HPDE6-E6E7 (cell line): ENCODE results near the gene CENPE.

Experiments
- DNase-seq: peaks from one replicate; pipeline ENCODE4 v3.0.0; 2011; ENCODE audit warnings: missing footprints; ENCODE audit errors: extremely low spot score

Gene CENPE

GRCh38 chr4:103136671-103137445 lies 61.3 kb downstream of the CENPE start:
- no peak for DNase-seq

GRCh38 chr4:103129174-103129573 lies 69.0 kb downstream of the CENPE start:
- DNase-seq, result no peak

DNA sequence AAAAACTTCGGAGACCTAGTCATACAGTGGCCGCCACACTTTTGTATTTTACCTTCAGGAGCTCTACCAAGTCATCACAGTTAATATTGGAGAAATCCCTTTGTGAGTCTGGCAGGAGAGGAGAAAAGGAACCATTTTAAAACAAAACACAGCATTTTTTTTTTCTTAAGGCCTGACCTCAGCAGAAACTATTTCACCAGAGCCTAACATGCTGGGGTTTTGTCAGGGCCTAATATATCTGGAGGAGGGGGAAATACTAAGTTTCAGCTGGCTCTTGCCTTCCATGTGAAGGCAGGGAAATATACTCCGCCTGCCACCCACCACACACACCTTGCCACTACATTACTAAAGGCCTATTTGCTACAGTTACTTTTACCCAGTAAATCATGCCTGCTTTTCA lies 72.0 kb downstream of the CENPE start:
- no peak for DNase-seq

- no peak for DNase-seq
Measured at GRCh38 chr4:103123114-103123513, 75.0 kb downstream of the CENPE start.

- no peak for DNase-seq
Measured at GRCh38 chr4:103118166-103118565, 80.0 kb downstream of the CENPE start.

GRCh38 chr4:103111598-103111997 lies 86.5 kb downstream of the CENPE start:
- no peak for DNase-seq

GRCh38 chr4:103108542-103108941 lies 89.6 kb downstream of the CENPE start:
- no peak for DNase-seq

- DNase-seq, result no peak
Measured at GRCh38 chr4:103105558-103106356, 92.4 kb downstream of the CENPE start.

DNA sequence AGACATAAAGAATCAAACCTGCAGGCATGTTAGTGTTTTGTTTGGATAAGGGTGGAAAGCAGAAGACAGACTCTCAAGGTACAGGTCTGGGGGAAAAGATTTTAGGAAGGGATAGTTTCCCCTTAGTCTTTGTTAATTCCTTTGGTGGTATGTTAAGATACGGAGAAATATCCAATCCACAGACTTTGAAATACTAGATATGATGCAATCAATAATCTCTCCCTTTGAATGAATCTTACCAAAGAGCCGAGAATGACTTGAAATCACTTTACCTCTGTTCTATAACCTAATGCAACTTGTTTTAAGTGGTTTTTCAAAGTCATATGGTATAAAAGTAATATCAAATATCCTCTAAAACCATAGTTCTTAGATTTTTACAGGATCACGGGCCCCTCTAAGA lies 93.3 kb downstream of the CENPE start:
- DNase-seq, result no peak

- DNase-seq, result no peak
Measured at GRCh38 chr4:103100691-103101090, 97.5 kb downstream of the CENPE start.

DNA sequence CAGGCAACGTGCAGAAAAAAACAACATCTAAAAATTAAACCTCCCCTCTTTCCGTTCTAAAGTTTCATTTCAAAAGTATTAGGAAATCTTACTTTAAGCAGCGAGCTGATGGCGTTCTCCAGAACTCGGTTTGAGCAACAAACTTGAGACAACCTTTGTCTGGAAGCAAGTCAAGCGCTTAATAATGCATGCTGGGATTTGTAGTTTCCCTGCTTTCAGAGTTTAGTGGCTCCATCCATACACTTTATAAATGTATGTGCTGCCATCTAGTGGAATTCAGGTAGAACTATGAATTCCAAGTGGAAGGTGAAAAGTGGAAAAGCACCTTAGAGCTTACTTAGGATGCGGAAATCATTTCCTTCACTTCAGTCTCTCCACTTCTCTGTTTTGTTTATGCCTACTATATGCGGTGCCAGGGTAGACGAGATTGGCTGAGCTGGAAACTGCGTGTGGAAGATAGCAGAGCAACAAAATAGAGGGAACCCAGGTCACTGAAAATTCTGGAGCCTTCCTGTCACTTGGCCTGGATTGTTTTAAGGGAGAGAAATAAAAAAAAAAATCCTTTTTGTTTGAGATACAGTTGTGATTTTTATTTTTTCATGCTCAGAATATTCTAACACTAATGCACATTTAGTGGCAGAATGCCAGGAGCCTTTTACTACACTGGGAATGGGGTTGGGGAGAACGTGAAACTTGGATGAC lies 98.3 kb downstream of the CENPE start, which contains the start of gene BDH2:
TSS of gene BDH2 (minus strand) at position 144 of the 702 bp plus-strand sequence. CDS start 3,580 bp downstream, outside the sequence.
- peak; percentile 76 for DNase-seq

DNA sequence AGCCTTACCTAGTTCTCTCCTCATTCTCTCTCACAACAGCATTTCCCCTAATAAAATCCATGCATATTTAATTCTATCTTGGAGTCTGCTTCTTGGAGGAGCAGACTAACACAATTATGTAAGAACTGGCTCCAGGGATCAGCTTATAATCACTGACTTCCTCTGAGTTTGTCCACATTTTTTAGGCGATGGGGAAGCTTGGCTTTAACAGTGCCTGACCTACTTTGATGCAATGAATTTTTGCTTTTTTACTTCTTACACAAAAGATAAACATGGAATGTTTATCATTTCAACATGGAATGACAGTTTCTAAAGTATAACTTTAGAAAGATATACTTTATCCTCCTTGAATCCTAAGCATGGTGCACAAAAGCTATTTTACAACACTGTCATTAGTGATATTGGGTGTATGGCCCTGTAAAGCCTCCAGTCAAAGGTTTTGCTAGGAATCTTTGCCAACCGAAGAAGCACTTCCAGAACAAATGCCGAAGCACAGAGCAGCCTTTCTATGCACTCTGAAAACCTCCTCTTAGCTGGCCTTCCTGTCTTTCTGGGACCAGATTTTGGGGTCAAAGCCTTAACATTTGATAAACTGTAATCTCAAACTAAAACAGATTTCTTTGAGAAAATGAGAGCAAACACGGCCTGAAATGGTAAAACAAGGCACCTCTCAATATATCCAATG lies 99.2 kb downstream of the CENPE start:
- no peak for DNase-seq

GRCh38 chr4:103098341-103098740 lies 99.8 kb downstream of the CENPE start:
- DNase-seq, result no peak

- no peak for DNase-seq
Measured at GRCh38 chr4:103097112-103097511, 101.0 kb downstream of the CENPE start.

DNA sequence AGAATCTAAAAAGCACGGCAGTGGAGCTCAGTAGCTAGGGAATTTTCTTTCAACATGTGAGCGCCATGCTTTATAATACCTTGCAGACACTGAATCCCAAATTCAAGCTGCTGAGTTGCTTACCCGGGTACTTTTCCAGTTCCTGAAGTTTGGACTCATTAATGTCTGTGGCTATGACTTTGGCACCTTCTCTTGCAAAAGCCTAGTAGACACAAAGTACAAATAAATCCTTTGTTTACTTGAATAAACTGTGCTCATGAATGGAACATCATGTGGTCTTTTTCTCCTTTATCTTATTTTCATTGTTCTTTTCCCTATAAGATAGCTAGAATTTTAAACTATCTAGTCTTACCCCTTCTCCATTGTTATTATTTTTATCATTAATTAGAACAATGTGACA lies 103.1 kb downstream of the CENPE start:
- no peak for DNase-seq

DNA sequence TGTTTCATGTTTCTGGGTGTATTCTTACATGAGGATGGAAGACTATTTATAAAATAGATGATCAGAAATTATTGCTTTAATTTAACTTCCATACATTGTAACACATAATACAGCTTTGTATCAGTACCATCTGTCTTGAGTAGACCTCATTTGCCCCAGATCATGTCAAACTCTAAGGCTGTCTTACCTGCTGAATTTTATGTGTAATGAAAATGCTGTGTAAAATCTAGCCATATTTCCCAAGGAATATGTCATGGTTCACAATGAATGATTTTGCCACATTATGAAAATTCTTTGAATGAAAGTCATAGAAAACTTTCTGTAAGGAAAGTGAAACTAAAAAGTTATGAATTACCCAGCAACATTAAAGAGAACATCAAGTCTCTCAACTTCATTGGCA lies 105.9 kb downstream of the CENPE start:
- no peak for DNase-seq

DNA sequence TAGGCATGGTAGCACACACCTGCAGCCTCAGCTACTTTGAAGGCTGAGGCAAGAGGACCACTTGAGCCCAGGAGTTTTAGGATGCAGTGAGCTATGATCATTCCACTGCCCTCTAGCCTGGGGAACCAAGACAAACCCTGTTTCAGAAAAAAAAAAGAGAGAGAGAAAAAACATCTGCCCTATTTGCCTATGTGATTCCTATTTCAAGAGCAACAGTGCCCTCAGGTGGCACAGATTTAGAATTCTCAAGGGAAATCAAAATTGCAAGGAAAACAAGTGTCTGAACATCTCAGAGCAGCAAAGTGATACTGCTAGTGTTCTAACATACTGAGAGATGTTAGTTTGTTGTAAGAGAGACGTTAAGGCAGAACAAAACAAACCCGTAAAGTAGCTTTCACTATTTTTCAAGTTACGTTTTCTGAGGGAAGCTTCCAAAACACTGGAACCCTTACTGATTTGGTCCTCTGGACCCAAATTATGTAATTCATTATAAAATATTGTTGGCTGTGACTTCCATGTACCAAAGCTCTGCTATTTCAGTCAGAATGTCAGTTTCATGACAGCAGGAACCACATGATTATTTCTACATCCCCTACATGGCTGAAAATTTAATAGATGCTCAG lies 106.4 kb downstream of the CENPE start:
- DNase-seq, result no peak

- no peak for DNase-seq
Measured at GRCh38 chr4:103089481-103089880, 108.7 kb downstream of the CENPE start.

DNA sequence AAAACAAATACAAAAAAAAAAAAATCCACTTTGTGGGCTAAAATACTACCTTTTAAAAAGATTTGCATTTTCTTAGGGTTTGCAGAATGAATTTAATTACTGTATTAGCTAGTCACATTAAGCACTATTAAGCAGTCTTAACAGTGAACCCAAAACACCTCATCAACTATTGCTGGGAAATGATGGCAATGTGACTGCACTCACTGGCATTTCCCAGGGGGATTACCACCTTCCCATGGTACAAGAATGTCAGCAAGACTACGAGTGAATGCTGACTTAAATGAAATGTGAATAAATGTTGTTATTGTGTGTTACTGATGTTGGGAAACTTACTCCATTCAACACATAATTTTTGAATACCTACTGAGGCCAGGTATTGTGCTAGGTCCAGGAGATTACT lies 111.6 kb downstream of the CENPE start:
- DNase-seq, result no peak

DNA sequence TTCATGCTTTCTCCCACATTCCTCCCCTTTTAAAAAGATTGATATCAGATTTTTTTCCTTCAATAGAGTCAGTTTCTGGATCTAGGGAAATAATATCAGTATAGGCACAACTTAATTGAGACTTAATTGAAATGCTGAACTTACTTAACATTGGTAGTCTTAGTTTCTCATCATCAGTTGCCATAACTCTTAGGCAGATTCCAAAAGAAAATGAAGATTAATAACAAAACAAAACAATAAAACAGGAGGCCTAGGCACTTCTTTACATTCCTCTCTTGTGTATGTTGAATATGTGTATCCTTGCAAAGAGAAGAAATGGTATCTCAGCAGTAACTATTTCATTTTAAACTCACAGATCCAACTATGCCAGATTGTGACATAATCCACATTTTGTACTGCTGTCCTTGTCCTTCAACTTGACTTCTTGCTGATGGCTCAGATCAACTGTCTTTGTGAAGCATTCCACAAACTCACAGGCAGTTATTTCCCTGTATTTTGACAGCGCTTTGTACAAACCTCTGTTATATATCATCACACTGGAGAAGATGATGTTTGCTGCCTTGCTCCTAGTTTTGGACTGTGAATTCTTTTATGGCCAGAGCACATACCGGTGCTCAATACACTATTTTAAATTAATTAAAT lies 112.5 kb downstream of the CENPE start:
- no peak for DNase-seq

- DNase-seq, result no peak
Measured at GRCh38 chr4:103079621-103080020, 118.5 kb downstream of the CENPE start.
